Activated CD4-positive, alpha-beta T cell treated with anti-CD3 and anti-CD28 coated beads, Interleukin-2, amount 50 U/mL, for 4 hours (primary cell): Measurements from ENCODE around the gene TMEM135.

ENCODE experiments used
- DNase-seq, 2 experiments: peaks; one replicate each; pipeline ENCODE4 v3.0.0-alpha.2; 2020

The TMEM135 gene

DNA sequence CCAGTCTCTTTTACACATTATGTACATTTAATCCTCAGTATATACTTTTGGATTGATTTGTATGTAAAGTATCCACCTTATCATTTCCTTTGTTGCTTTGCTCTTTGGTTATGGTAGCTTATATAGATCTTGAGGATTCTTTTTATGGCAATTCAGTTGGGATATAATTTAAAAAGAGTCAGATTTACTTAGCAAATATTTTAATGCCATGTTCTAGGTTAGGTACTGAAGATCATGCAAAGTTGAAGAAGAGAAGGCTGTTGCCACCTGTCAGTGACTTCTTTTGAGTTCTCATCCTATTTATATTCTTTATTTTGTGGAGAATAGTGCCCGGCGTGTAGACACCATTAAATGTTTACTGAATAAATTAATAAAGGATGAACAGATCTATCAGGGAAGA is 279.7 kb downstream of the TMEM135 start:
- DNase-seq = no peak

DNA sequence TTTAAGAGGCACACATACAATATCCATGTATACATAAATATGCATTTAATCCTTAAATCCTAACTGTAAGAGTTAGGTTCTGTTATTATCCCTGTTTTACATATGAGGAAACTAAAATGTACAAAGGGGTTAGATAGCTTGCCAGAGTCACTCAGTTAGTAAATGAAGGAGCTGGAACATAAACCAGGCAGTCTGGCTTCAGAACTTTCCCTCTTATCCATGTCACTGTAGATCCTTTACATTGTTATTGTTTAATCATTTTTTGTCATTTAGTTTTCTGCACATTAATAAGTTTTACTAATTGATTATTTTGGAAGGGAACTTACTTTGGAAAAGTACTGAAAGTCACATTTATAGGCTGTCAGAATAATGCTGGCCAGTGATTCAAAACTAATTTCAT is 282.4 kb downstream of the TMEM135 start:
- DNase-seq = no peak

- no peak for DNase-seq
Observed at GRCh38 chr11:87322568-87322967, 284.8 kb downstream of the TMEM135 start.

DNA sequence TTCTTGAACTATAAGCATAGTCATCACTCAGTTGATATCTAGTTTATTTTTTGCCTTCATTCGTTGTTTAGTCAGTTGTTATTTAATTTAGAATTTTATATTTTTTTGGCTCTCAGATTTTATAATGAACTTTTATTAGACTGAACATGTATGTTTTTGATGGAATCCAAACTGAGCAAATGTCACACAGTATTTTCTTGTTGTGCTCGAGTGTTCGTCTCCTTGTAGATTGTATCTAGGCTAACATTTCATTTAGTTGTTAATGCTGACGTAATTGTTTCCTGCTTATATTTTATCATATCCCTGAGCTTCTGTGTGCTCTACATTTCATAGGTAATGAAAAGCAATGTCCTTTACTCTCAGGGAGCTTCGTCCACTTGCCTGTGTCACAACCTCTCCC is 286.2 kb downstream of the TMEM135 start:
- no peak for DNase-seq

GRCh38 chr11:87324817-87325489 is 287.2 kb downstream of the TMEM135 start:
- DNase-seq = no peak

DNA sequence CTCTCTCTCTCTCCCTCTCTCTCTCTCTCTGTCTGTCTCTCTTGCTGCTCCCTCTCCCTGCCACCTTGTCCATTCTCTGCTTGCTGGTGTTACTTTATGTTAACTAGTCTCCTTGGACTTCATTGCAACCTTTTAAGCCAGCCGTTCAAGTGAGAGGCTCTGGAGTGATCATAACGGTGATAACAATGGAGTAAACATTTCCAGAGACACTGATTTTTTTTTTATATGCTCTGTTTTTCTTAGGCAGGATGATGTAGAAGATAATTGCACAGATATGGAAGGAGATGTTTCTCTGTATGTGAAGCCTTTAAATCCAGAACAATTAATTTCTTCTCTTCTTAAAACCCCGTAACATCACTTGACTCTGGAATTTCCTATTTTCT is 287.7 kb downstream of the TMEM135 start:
- no peak for DNase-seq

DNA sequence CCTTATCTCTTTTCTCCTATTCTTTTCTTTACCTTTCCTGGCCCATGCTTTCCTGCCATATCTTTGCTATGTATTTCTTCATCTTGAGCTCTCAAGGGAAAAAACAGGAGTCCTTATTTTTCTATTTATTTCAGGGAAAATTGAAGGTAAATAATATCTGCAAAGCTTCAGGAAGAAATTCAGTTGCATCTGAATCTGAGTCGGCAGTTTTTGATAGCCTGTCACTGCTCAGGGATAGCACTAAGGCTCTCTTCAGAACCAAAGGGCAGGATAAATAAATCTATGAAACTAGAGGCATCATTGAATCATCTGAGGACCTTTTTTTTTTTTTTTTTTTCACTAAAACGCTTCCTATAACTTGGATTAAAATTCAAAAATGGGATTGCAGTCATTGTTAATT is 288.9 kb downstream of the TMEM135 start:
- no peak for DNase-seq

- DNase-seq = no peak
Observed at GRCh38 chr11:87329172-87329571, 291.4 kb downstream of the TMEM135 start.

- DNase-seq = no peak
Observed at GRCh38 chr11:87330187-87330601, 292.5 kb downstream of the TMEM135 start.

DNA sequence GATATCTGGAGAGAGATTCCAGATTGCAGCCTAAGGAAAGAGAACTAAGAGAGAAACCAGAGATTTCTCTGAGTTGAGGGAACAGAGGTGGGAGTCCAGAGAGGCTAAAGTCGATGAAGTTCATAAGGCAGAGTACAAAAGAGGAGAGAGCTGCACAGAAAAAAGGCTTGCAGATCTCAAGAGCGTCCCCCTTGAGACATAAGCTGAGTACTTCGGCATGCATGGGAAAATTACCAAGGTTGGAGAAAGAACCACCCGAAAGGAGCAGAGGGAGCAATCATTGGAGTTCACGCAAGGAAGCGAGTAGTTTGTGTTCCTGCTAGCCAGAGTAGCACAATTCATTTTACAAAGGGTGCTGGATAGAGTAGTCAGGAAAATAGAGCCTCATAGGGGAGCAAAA is 293.5 kb downstream of the TMEM135 start:
- no peak for DNase-seq

DNA sequence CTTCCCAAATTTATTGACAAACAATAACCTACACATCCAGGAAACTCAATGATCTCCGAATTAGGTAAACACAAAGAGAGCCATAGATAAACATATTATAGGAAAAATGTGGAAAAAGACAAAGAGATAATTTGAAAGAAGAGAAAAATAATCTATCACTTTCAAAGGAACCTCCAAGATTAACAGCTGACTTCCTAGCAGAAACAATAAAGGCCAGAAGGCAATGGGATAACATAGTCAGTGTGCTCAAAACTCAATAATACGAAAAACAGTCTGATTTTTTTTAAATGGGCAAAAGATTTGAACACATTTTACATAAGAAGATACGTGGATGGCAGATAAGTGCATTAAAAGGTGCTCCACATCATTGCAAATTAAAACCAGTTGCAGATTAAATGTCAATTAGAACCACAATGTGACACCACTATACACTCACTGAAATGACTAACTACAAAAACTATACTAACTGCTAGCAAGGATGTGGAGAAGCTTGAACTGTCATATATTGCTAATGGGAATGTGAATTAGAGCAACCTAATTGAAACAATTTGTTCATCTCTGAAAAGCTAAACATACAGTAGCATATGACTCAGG is 300.4 kb downstream of the TMEM135 start:
- DNase-seq = no peak

DNA sequence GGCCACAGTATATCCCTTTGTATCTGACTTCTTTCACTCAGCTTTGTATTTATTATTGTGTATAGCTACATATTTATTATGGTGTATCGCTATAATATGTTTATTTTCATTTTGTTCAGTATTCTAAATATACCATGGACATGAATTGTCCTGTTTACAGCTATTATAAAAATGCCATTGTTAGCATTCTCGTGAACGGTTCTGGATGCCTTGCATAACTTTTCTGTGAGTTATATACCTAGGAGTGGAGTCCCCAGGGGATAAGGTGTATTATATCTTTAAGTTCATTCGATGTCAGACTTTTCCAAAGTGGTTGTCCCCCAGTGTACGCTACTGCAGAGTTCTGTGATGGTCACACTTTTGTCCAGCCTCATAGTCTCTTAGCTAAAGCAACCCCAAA is 301.7 kb downstream of the TMEM135 start:
- no peak for DNase-seq

GRCh38 chr11:87347441-87347840 is 309.7 kb downstream of the TMEM135 start:
- DNase-seq = no peak

- DNase-seq = no peak
Observed at GRCh38 chr11:87347854-87348253, 310.1 kb downstream of the TMEM135 start.

GRCh38 chr11:87351676-87352075 is 313.9 kb downstream of the TMEM135 start:
- DNase-seq = no peak

- peak; percentile 74 to 79 for DNase-seq
Observed at GRCh38 chr11:87352759-87353707, 315.3 kb downstream of the TMEM135 start.

DNA sequence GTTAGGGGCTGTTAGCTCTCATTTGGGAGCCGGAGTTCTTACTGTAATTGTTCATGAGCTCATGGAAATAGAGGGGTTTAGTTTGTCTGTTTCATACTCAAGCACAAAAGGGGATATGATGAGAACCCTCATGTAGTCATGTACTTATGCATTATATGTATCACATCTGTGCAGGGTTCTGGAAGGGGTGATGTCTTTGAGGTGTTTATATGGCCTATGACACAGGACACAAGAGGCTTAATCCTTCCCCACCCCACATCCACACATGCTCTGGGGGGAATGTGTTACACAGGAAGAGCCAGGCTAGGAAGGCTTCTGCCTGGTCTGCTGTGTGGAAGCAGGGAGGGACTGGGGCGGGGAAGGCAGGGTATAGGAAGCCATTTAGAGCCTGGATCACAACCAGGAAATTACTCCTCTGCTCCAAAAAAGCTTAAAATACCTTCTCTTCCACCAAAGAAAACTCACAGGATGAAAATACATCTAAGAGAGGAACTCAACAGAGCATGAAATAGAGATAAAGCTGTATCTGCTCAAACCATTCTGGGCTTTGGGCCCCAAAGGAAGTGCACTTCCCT is 316.1 kb downstream of the TMEM135 start:
- DNase-seq = no peak

GRCh38 chr11:87355596-87355995 is 317.9 kb downstream of the TMEM135 start:
- no peak for DNase-seq

- DNase-seq = no peak
Observed at GRCh38 chr11:87356428-87356827, 318.7 kb downstream of the TMEM135 start.

- no peak for DNase-seq
Observed at GRCh38 chr11:87358461-87358860, 320.7 kb downstream of the TMEM135 start.

- no peak for DNase-seq
Observed at GRCh38 chr11:87359401-87359800, 321.7 kb downstream of the TMEM135 start.

GRCh38 chr11:87361891-87362290 is 324.2 kb downstream of the TMEM135 start:
- DNase-seq = no peak

DNA sequence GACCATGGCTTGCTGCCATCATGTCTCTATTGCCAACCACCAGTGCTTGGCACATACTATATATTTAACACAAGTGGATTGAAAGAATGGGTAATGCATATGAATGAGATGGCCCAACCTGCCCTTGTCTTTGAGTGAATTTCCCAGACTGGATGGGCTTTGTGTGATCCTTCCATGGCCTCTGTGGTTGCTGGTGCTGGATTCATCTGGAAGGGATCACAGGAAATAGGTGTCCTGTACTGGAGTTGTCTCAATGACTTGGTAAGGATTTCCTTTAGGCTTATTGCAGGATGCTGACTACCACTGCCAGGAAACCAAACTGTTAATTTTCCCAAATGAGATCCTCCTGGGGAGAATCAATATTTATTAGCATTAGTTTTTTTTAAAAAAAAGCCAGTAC is 328.6 kb downstream of the TMEM135 start:
- DNase-seq = no peak
